ENCODE results near the gene WDFY4. TPM values are rescaled to one million over a fixed set of nuclear protein-coding genes. Genes with fewer than 3 reads are reported as not detected.

WDFY4 gene
- total RNA-seq, 4 donors from 2014 or later, result 4.1 to 27.9 (median 9.0) TPM

- TF ChIP-seq CTCF (IDR thresholded peaks at IDR 0.05; ENCODE audit: low read depth), result no peak
These were observed 37.8 kb downstream of the WDFY4 start for GRCh38 chr10:48722153-48723145.

GRCh38 chr10:48724127-48724526 is 39.5 kb downstream of the WDFY4 start:
- TF ChIP-seq CTCF (IDR thresholded peaks at IDR 0.05; ENCODE audit: low read depth), result no peak

GRCh38 chr10:48725708-48726107 is 41.0 kb downstream of the WDFY4 start:
- TF ChIP-seq CTCF (IDR thresholded peaks at IDR 0.05; ENCODE audit: low read depth), result no peak

- no peak for TF ChIP-seq CTCF (IDR thresholded peaks at IDR 0.05; ENCODE audit: low read depth)
These were observed 43.2 kb downstream of the WDFY4 start for GRCh38 chr10:48727866-48728265.

- no peak for TF ChIP-seq CTCF (IDR thresholded peaks at IDR 0.05; ENCODE audit: low read depth)
These were observed 44.5 kb downstream of the WDFY4 start for GRCh38 chr10:48729222-48729621.

- TF ChIP-seq CTCF (IDR thresholded peaks at IDR 0.05; ENCODE audit: low read depth), result no peak
These were observed 45.3 kb downstream of the WDFY4 start for GRCh38 chr10:48729941-48730457.

- no peak for TF ChIP-seq CTCF (IDR thresholded peaks at IDR 0.05; ENCODE audit: low read depth)
These were observed 46.5 kb downstream of the WDFY4 start for GRCh38 chr10:48731141-48731540.
